CD4-positive, CD25-positive, alpha-beta regulatory T cell (primary cell): ENCODE results near the gene RAET1E. TPM values are rescaled to one million over a fixed set of nuclear protein-coding genes. Genes with fewer than 3 reads are reported as not detected.

Source experiments
- ATAC-seq, 2 donors: fragments of 150-1000 bp; cut with Tn5 transposase; one replicate each; pipeline ENCODE4 v1.10.0; 2021; ENCODE audit warnings: low read depth in 2 of 2, moderate number of reproducible peaks in 2 of 2, moderate library complexity in 1 of 2
- DNase-seq, 3 donors: peaks; one replicate each; pipeline versions ENCODE4 v3.0.0 to v3.0.0-alpha.2; 2012 to 2022; ENCODE audit warnings: mixed read lengths in 1 of 3
- H3K27ac ChIP-seq: one replicate; pipeline ENCODE4 v1.7.0; 2013; ENCODE audit warnings: mild to moderate bottlenecking, low read length; ENCODE audit not compliant: insufficient read depth, poor library complexity, severe bottlenecking
- H3K27me3 ChIP-seq: one replicate; pipeline ENCODE4 v1.7.0; 2013; ENCODE audit warnings: low read length; ENCODE audit not compliant: control insufficient read depth, insufficient read depth
- H3K36me3 ChIP-seq: one replicate; pipeline ENCODE4 v1.7.0; 2013; ENCODE audit warnings: mild to moderate bottlenecking, low read length, moderate library complexity; ENCODE audit not compliant: control insufficient read depth, insufficient read depth
- H3K4me1 ChIP-seq: 2 replicates; pipeline ENCODE4 v1.7.0; 2013; ENCODE audit warnings: mild to moderate bottlenecking, low read length; ENCODE audit not compliant: insufficient read depth, control insufficient read depth, poor library complexity, severe bottlenecking
- H3K4me3 ChIP-seq: one replicate; pipeline ENCODE4 v1.7.0; 2013; ENCODE audit warnings: low read depth, mild to moderate bottlenecking, low read length, moderate library complexity
- H3K9me3 ChIP-seq, 2 experiments: 1 replicate in 1 of 2; 2 replicates in 1 of 2; pipeline ENCODE4 v1.7.0; 2013; ENCODE audit warnings: low read length in 2 of 2, mild to moderate bottlenecking in 1 of 2, moderate library complexity in 1 of 2; ENCODE audit not compliant: control insufficient read depth in 2 of 2
- H3K27ac Mint-ChIP-seq, 3 donors: one replicate each; pipeline ENCODE4 v1.8.0; 2020 to 2022; ENCODE audit warnings: mild to moderate bottlenecking in 3 of 3, mixed read lengths in 3 of 3, moderate library complexity in 2 of 3
- H3K27me3 Mint-ChIP-seq: one replicate; pipeline ENCODE4 v1.8.0; 2022; ENCODE audit warnings: mild to moderate bottlenecking, mixed read lengths
- H3K36me3 Mint-ChIP-seq: one replicate; pipeline ENCODE4 v1.8.0; 2020; ENCODE audit warnings: mixed read lengths
- H3K4me1 Mint-ChIP-seq, 4 donors: one replicate each; pipeline ENCODE4 v1.8.0; 2020 to 2022; ENCODE audit warnings: mixed read lengths in 4 of 4, mild to moderate bottlenecking in 1 of 4
- H3K4me3 Mint-ChIP-seq, 4 donors: one replicate each; pipeline ENCODE4 v1.8.0; 2020 to 2022; ENCODE audit warnings: mild to moderate bottlenecking in 4 of 4, mixed read lengths in 4 of 4, moderate library complexity in 3 of 4
- H3K9me3 Mint-ChIP-seq, 7 donors: one replicate each; pipeline ENCODE4 v1.8.0; 2020 to 2022; ENCODE audit warnings: mixed read lengths in 7 of 7, mild to moderate bottlenecking in 3 of 7, moderate library complexity in 2 of 7
- polyA plus RNA-seq, 4 donors: library from polyadenylated mRNA; unstranded; fragments of 300-500 nt; fragmentation: Illumina TruSeq; gene quantifications; one replicate each; pipeline ENCODE4 v1.2.3, GENCODE V29; 2021
- total RNA-seq: library from RNA; stranded (reverse); gene quantifications from one replicate; pipeline ENCODE4 v1.2.3, GENCODE V29; 2022

Gene RAET1E
- total and polyA plus RNA-seq, 5 donors from 2014 or later: not detected

- DNase-seq (peak; percentile 37 to 74 (median 38)), ATAC-seq (peak; percentile 54 to 68)
- Histone ChIP-seq H3K4me3 (no peak overlapping the region), H3K9me3 (no peaks in the 10 kb centered on the region), H3K27ac (no peak overlapping the region), H3K27me3 (peaks cover 46% of the 10 kb centered on the region), H3K4me1 (peaks cover 24% of the 10 kb centered on the region), H3K36me3 (no peaks in the 10 kb centered on the region)
- Mint-ChIP-seq H3K9me3 (peaks cover 0 to 7% (median 0%) of the 10 kb centered on the region in 7 donors), H3K27me3 (peaks cover 85% of the 10 kb centered on the region), H3K27ac (no peak overlapping the region), H3K4me1 (peaks cover 0 to 35% (median 10%) of the 10 kb centered on the region in 4 donors), H3K4me3 (peak overlapping the region in 1 of 4 donors; percentile 59), H3K36me3 (no peaks in the 10 kb centered on the region)
Measured at GRCh38 chr6:149925974-149926777, 28.3 kb upstream of the RAET1E start.

- no peak overlapping the region for H3K4me3 ChIP-seq
- no peaks in the 10 kb centered on the region for H3K36me3 Mint-ChIP-seq
- H3K27ac Mint-ChIP-seq: no peak overlapping the region
- H3K4me1 Mint-ChIP-seq: peaks cover 0 to 35% (median 10%) of the 10 kb centered on the region in 4 donors
- peaks cover 43% of the 10 kb centered on the region for H3K27me3 ChIP-seq
- no peak overlapping the region for H3K27ac ChIP-seq
- peaks cover 82% of the 10 kb centered on the region for H3K27me3 Mint-ChIP-seq
- peak overlapping the region in 3 of 4 donors; percentile 5 to 59 (median 42) for H3K4me3 Mint-ChIP-seq
- DNase-seq (no peak), ATAC-seq (no peak)
- H3K4me1 ChIP-seq: peaks cover 24% of the 10 kb centered on the region
- H3K9me3 ChIP-seq: no peaks in the 10 kb centered on the region
- no peaks in the 10 kb centered on the region for H3K36me3 ChIP-seq
- H3K9me3 Mint-ChIP-seq: peaks cover 0 to 7% (median 0%) of the 10 kb centered on the region in 7 donors
Measured at GRCh38 chr6:149925253-149925973, 27.5 kb upstream of the RAET1E start.

- Histone ChIP-seq H3K27me3 (peaks cover 42% of the 10 kb centered on the region), H3K36me3 (no peaks in the 10 kb centered on the region), H3K27ac (no peak overlapping the region), H3K9me3 (no peaks in the 10 kb centered on the region), H3K4me3 (no peak overlapping the region), H3K4me1 (peaks cover 24% of the 10 kb centered on the region)
- peak overlapping the region in 3 of 4 donors; percentile 5 to 59 (median 42) for H3K4me3 Mint-ChIP-seq
- DNase-seq: no peak
- no peaks in the 10 kb centered on the region for H3K36me3 Mint-ChIP-seq
- ATAC-seq: no peak
- H3K4me1 Mint-ChIP-seq: peaks cover 0 to 35% (median 10%) of the 10 kb centered on the region in 4 donors
- no peak overlapping the region for H3K27ac Mint-ChIP-seq
- peaks cover 76% of the 10 kb centered on the region for H3K27me3 Mint-ChIP-seq
- H3K9me3 Mint-ChIP-seq: peaks cover 0 to 7% (median 0%) of the 10 kb centered on the region in 7 donors
Measured at GRCh38 chr6:149924933-149925252, 27.0 kb upstream of the RAET1E start.

- Histone ChIP-seq H3K9me3 (no peaks in the 10 kb centered on the region), H3K4me3 (no peak overlapping the region), H3K27me3 (peaks cover 41% of the 10 kb centered on the region), H3K4me1 (peaks cover 24% of the 10 kb centered on the region), H3K36me3 (no peaks in the 10 kb centered on the region), H3K27ac (no peak overlapping the region)
- Mint-ChIP-seq H3K27ac (no peak overlapping the region), H3K27me3 (peaks cover 71% of the 10 kb centered on the region), H3K36me3 (no peaks in the 10 kb centered on the region), H3K4me3 (peak overlapping the region in 3 of 4 donors; percentile 44 to 55 (median 53)), H3K9me3 (peaks cover 0 to 7% (median 0%) of the 10 kb centered on the region in 7 donors), H3K4me1 (peaks cover 0 to 35% (median 10%) of the 10 kb centered on the region in 4 donors)
- ATAC-seq (no peak), DNase-seq (no peak)
Measured at GRCh38 chr6:149924206-149924932, 26.5 kb upstream of the RAET1E start.

- peak; percentile 8 to 22 for ATAC-seq
- Mint-ChIP-seq H3K9me3 (peaks cover 0 to 5% (median 0%) of the 10 kb centered on the region in 7 donors), H3K27ac (peak overlapping the region in 1 of 3 donors; percentile 10)
Measured at GRCh38 chr6:149923327-149923986, 25.5 kb upstream of the RAET1E start.

GRCh38 chr6:149922642-149923326 lies 24.9 kb upstream of the RAET1E start, which contains the start of gene RAET1G:
RAET1G (minus strand) TSS chr6:149923121; CDS start chr6:149923010, 111 bp downstream.
- Histone ChIP-seq H3K4me3 (peak within 1 kb of the TSS; percentile 55), H3K9me3 (no peaks in the 10 kb centered on the region), H3K36me3 (no peaks in the 10 kb centered on the region), H3K27ac (no peak within 1 kb of the TSS), H3K4me1 (peaks cover 24% of the 10 kb centered on the region), H3K27me3 (peaks cover 34% of the 10 kb centered on the region)
- Mint-ChIP-seq H3K27me3 (peaks cover 60% of the 10 kb centered on the region), H3K9me3 (peaks cover 0 to 5% (median 0%) of the 10 kb centered on the region in 7 donors), H3K4me3 (peak within 1 kb of the TSS; percentile 59 to 88 (median 82)), H3K36me3 (no peaks in the 10 kb centered on the region), H3K4me1 (peaks cover 0 to 35% (median 10%) of the 10 kb centered on the region in 4 donors), H3K27ac (peak within 1 kb of the TSS in 1 of 3 donors; percentile 14)
- DNase-seq (peak; percentile 60 to 89 (median 74)), ATAC-seq (peak; percentile 74 to 84)

More at GRCh38 chr6:149923327-149923986, 25.5 kb upstream of the RAET1E start:
- no peak overlapping the region for H3K27ac ChIP-seq
- H3K4me3 ChIP-seq: peak overlapping the region; percentile 55
- peaks cover 0 to 35% (median 10%) of the 10 kb centered on the region in 4 donors for H3K4me1 Mint-ChIP-seq
- H3K36me3 ChIP-seq: no peaks in the 10 kb centered on the region
- no peaks in the 10 kb centered on the region for H3K36me3 Mint-ChIP-seq
- H3K4me1 ChIP-seq: peaks cover 24% of the 10 kb centered on the region
- H3K27me3 Mint-ChIP-seq: peaks cover 67% of the 10 kb centered on the region
- DNase-seq: no peak
- no peaks in the 10 kb centered on the region for H3K9me3 ChIP-seq
- peaks cover 35% of the 10 kb centered on the region for H3K27me3 ChIP-seq
- H3K4me3 Mint-ChIP-seq: peak overlapping the region; percentile 59 to 88 (median 82)
